Neural cell (in vitro differentiated cells): Measurements from ENCODE around the gene ZFYVE28. TPM values are rescaled to one million over a fixed set of nuclear protein-coding genes. Genes with fewer than 3 reads are reported as not detected.

Experiments
- H2AFZ ChIP-seq: fragments of 200-600, 300-800 bp; sonication (generic), shearing (Covaris generic); 2 replicates; pipeline ENCODE4 v1.6.0; 2014; ENCODE audit warnings: low read depth, mild to moderate bottlenecking, antibody characterized with exemption, low read length, moderate library complexity
- H3F3A ChIP-seq: fragments of 200-600 bp; shearing (Covaris generic); 2 replicates; pipeline ENCODE4 v1.6.1; 2016; ENCODE audit warnings: mild to moderate bottlenecking, moderate library complexity, mixed read lengths, antibody characterized with exemption, low read length; ENCODE audit not compliant: insufficient read depth, poor library complexity, severe bottlenecking
- H3K27ac ChIP-seq: fragments of 200-600, 300-800 bp; sonication (generic), shearing (Covaris generic); 2 replicates; pipeline ENCODE4 v1.5.1; 2014; ENCODE audit warnings: mild to moderate bottlenecking, low read length, moderate library complexity
- H3K27me3 ChIP-seq: fragments of 300-800, 200-600 bp; sonication (generic), shearing (Covaris generic); 2 replicates; pipeline ENCODE4 v1.6.0; 2014; ENCODE audit warnings: mild to moderate bottlenecking, low read depth, low read length, moderate library complexity; ENCODE audit not compliant: insufficient read depth
- H3K36me3 ChIP-seq: fragments of 300-800, 200-600 bp; sonication (generic), shearing (Covaris generic); 2 replicates; pipeline ENCODE4 v1.5.1; 2014; ENCODE audit warnings: mild to moderate bottlenecking, antibody characterized with exemption, low read length, moderate library complexity; ENCODE audit not compliant: insufficient read depth
- H3K4me2 ChIP-seq: fragments of 300-800, 200-600 bp; sonication (generic), shearing (Covaris generic); 2 replicates; pipeline ENCODE4 v1.6.0; 2014; ENCODE audit warnings: mild to moderate bottlenecking, low read length
- H3K4me3 ChIP-seq: fragments of 300-800, 200-600 bp; sonication (generic), shearing (Covaris generic); 2 replicates; pipeline ENCODE4 v1.5.1; 2014; ENCODE audit warnings: mild to moderate bottlenecking, low read length, moderate library complexity
- H3K79me2 ChIP-seq: fragments of 200-600 bp; shearing (Covaris generic); replicated peaks from 2 replicates; pipeline ENCODE4 v1.6.0; 2014; ENCODE audit warnings: mild to moderate bottlenecking, low read length, moderate library complexity; ENCODE audit not compliant: insufficient read depth
- H3K9ac ChIP-seq: fragments of 300-800, 200-600 bp; sonication (generic), shearing (Covaris generic); 2 replicates; pipeline ENCODE4 v1.6.1; 2016; ENCODE audit warnings: mild to moderate bottlenecking, low read length, mixed read lengths
- H3K9me2 ChIP-seq: fragments of 200-600 bp; shearing (Covaris generic); 2 replicates; pipeline ENCODE4 v1.6.1; 2016; ENCODE audit warnings: mild to moderate bottlenecking, low read length, mixed read lengths; ENCODE audit not compliant: insufficient read depth
- H3K9me3 ChIP-seq: fragments of 200-600, 300-800 bp; sonication (generic), shearing (Covaris generic); 2 replicates; pipeline ENCODE4 v1.6.1; 2016; ENCODE audit warnings: mild to moderate bottlenecking, mixed run types, low read length, moderate library complexity, mixed read lengths
- H4K20me1 ChIP-seq: fragments of 200-600 bp; shearing (Covaris generic); 2 replicates; pipeline ENCODE4 v1.6.1; 2016; ENCODE audit warnings: mild to moderate bottlenecking, mixed run types; ENCODE audit not compliant: insufficient read depth
- EP300 ChIP-seq: fragments of 450-650 bp; conservative IDR thresholded peaks from 2 replicates; pipeline ENCODE4 v1.6.1; 2014; ENCODE audit warnings: antibody characterized with exemption, mild to moderate bottlenecking, moderate library complexity; ENCODE audit not compliant: poor library complexity, severe bottlenecking
- EZH2 ChIP-seq: fragments of 200-600, 300-800 bp; shearing (Covaris generic), sonication (generic); IDR thresholded peaks from 2 replicates; pipeline ENCODE4 v1.6.1; 2014; ENCODE audit warnings: antibody characterized with exemption, low read length, borderline replicate concordance, mild to moderate bottlenecking; ENCODE audit not compliant: insufficient read depth, poor library complexity, severe bottlenecking
- MXI1 ChIP-seq: fragments of 450-650 bp; conservative IDR thresholded peaks from 2 replicates; pipeline ENCODE4 v1.6.1; 2014; ENCODE audit warnings: antibody characterized with exemption, mild to moderate bottlenecking; ENCODE audit not compliant: poor library complexity, severe bottlenecking
- POLR2AphosphoS5 ChIP-seq: IDR thresholded peaks from 2 replicates; pipeline ENCODE4 v1.6.1; 2012
- RAD21 ChIP-seq: fragments of 450-650 bp; conservative IDR thresholded peaks from 2 replicates; pipeline ENCODE4 v1.6.1; 2014; ENCODE audit warnings: antibody characterized with exemption, mild to moderate bottlenecking, moderate library complexity
- SMC3 ChIP-seq: fragments of 450-650 bp; conservative IDR thresholded peaks from 2 replicates; pipeline ENCODE4 v1.6.1; 2014; ENCODE audit warnings: antibody characterized with exemption, mild to moderate bottlenecking, moderate library complexity; ENCODE audit not compliant: poor library complexity
- TAF1 ChIP-seq: IDR thresholded peaks from 2 replicates; pipeline ENCODE4 v1.6.1; 2012; ENCODE audit warnings: low read depth
- polyA plus RNA-seq: library from polyadenylated mRNA; depleted of rRNA; stranded (reverse); fragments of >200 nt; gene quantifications from 2 replicates; pipeline ENCODE4 v1.2.3, GENCODE V29; 2014
- TF ChIP-seq, protein P1 (sequence below): IDR thresholded peaks from 2 replicates; pipeline ENCODE4 v1.6.1; 2012; ENCODE audit warnings: borderline replicate concordance
- TF ChIP-seq, protein P2 (sequence below): fragments of 450-650 bp; IDR thresholded peaks from 2 replicates; pipeline ENCODE4 v1.5.1; 2014; ENCODE audit warnings: antibody characterized with exemption, mild to moderate bottlenecking, moderate library complexity; ENCODE audit not compliant: poor library complexity, severe bottlenecking

ZFYVE28 gene
- polyA plus RNA-seq, 1 donor from 2014 or later: 2.4 TPM

DNA sequence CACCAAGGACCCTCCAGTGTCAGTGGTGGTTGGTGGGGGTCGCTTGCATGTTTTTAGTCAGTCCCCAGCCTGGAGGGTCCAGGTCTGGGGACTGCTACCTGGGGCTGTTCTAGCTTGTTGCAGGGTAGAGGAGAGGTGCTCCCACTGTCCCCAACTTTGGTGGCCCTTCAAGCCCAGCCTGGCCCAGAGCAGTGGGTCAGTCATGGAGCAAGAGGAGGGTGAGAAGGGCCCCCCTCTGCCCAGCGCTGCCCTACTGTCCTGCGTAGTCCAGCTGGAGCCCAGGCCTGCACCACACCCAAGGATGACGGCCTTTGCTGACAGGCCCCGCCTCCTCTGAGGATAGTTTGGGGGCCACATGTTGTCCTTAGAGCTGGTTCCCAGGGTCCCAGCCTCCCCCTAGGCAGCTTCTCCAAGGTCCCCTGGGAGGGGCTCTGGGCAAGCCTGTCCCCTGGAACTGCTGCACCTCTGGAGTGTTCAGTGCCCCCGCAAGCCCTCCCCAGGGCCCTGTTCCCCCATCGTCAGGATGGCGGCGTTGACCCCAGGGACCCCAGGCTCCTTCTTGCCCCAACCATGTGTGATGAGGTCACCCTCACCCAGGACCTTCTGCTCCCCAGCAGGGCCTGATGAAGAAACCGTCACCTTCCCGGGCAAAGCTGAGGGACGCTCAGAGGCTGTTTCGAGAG, 7.1 kb upstream of the ZFYVE28 start:
- no peak overlapping the region for H3K27ac ChIP-seq
- no peaks in the 10 kb centered on the region for H3K79me2 ChIP-seq
- H3F3A ChIP-seq: no peaks in the 10 kb centered on the region
- H3K9me2 ChIP-seq: no peaks in the 10 kb centered on the region
- H3K9ac ChIP-seq: no peak overlapping the region
- H4K20me1 ChIP-seq: no peaks in the 10 kb centered on the region
- H2AFZ ChIP-seq: no peak overlapping the region
- H3K9me3 ChIP-seq: no peaks in the 10 kb centered on the region
- TF ChIP-seq EP300 (no peak), POLR2AphosphoS5 (no peak), RAD21 (no peak), EZH2 (no peak), MXI1 (no peak), SMC3 (no peak), TAF1 (no peak)
- TF ChIP-seq, protein P1, sequence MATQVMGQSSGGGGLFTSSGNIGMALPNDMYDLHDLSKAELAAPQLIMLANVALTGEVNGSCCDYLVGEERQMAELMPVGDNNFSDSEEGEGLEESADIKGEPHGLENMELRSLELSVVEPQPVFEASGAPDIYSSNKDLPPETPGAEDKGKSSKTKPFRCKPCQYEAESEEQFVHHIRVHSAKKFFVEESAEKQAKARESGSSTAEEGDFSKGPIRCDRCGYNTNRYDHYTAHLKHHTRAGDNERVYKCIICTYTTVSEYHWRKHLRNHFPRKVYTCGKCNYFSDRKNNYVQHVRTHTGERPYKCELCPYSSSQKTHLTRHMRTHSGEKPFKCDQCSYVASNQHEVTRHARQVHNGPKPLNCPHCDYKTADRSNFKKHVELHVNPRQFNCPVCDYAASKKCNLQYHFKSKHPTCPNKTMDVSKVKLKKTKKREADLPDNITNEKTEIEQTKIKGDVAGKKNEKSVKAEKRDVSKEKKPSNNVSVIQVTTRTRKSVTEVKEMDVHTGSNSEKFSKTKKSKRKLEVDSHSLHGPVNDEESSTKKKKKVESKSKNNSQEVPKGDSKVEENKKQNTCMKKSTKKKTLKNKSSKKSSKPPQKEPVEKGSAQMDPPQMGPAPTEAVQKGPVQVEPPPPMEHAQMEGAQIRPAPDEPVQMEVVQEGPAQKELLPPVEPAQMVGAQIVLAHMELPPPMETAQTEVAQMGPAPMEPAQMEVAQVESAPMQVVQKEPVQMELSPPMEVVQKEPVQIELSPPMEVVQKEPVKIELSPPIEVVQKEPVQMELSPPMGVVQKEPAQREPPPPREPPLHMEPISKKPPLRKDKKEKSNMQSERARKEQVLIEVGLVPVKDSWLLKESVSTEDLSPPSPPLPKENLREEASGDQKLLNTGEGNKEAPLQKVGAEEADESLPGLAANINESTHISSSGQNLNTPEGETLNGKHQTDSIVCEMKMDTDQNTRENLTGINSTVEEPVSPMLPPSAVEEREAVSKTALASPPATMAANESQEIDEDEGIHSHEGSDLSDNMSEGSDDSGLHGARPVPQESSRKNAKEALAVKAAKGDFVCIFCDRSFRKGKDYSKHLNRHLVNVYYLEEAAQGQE: no peak
- TF ChIP-seq, protein P2, sequence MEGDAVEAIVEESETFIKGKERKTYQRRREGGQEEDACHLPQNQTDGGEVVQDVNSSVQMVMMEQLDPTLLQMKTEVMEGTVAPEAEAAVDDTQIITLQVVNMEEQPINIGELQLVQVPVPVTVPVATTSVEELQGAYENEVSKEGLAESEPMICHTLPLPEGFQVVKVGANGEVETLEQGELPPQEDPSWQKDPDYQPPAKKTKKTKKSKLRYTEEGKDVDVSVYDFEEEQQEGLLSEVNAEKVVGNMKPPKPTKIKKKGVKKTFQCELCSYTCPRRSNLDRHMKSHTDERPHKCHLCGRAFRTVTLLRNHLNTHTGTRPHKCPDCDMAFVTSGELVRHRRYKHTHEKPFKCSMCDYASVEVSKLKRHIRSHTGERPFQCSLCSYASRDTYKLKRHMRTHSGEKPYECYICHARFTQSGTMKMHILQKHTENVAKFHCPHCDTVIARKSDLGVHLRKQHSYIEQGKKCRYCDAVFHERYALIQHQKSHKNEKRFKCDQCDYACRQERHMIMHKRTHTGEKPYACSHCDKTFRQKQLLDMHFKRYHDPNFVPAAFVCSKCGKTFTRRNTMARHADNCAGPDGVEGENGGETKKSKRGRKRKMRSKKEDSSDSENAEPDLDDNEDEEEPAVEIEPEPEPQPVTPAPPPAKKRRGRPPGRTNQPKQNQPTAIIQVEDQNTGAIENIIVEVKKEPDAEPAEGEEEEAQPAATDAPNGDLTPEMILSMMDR: no peak
- peaks cover 12% of the 10 kb centered on the region for H3K27me3 ChIP-seq
- H3K4me2 ChIP-seq: no peak overlapping the region
- H3K4me3 ChIP-seq: no peak overlapping the region
- no peaks in the 10 kb centered on the region for H3K36me3 ChIP-seq

DNA sequence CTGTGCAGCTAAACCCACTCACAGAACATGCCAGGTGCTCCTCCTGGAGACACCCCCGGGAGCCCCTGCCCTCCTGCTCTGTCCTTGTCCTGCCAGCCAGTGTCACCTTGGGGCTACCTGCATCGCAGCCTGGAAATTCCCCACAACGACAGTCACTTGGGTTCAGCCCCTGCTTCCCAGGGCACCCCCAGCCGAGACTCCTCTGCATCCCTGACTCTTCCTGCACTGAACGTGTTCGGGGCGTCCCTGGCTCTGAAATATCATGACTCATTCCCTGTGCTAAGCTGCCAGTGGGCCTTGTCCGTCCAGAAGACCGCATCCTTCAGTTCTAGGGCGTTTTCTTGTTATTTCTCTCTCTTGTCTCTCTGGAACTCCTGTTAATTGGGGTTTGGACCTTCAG, 6.1 kb upstream of the ZFYVE28 start:
- no peaks in the 10 kb centered on the region for H3K9me3 ChIP-seq
- no peak overlapping the region for H3K27ac ChIP-seq
- no peak overlapping the region for H3K9ac ChIP-seq
- H4K20me1 ChIP-seq: no peaks in the 10 kb centered on the region
- TF ChIP-seq MXI1 (no peak), EP300 (no peak), TAF1 (no peak), POLR2AphosphoS5 (no peak), RAD21 (no peak), EZH2 (no peak), SMC3 (no peak)
- TF ChIP-seq, protein P1: no peak
- TF ChIP-seq, protein P2: no peak
- H3K79me2 ChIP-seq: no peaks in the 10 kb centered on the region
- no peak overlapping the region for H3K4me3 ChIP-seq
- no peaks in the 10 kb centered on the region for H3K9me2 ChIP-seq
- H3K27me3 ChIP-seq: peaks cover 21% of the 10 kb centered on the region
- no peak overlapping the region for H3K4me2 ChIP-seq
- no peaks in the 10 kb centered on the region for H3F3A ChIP-seq
- H3K36me3 ChIP-seq: no peaks in the 10 kb centered on the region
- H2AFZ ChIP-seq: no peak overlapping the region
